ENCODE data around the gene NRXN2.

Gene NRXN2

DNA sequence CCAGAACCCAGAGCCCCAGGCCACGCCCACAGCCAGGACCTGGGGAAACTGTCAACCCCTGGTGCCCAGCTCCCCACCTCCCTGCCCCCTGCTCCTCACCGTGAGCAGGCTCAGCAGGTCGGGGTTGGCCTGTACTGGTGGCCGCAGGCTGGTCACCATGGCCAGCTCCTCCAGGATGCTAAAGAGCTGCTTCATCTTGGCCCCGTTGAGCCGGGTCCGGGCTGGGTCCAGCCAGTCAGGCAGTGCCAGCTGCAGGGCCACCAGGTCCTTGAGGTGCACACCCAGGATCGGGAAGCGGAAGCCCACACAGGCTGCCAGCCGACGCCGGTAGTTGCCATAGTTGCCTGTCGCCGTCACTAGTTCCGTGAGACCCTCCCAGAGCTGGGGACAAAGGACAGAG lies 13.7 kb upstream of the NRXN2 start:
- peaks cover 95% of the 10 kb centered on the region for H3K36me3 ChIP-seq
- peaks cover 23% of the 10 kb centered on the region for H3K4me1 ChIP-seq
- H4K20me1 ChIP-seq, result peaks cover 71% of the 10 kb centered on the region
- no peaks in the 10 kb centered on the region for H3K27me3 ChIP-seq
- no peak overlapping the region for H3K9ac ChIP-seq
- no peak overlapping the region for H3K4me2 ChIP-seq
- no peak overlapping the region for H3K4me3 ChIP-seq
- no peak for TF ChIP-seq Cebpa-rat (IDR thresholded peaks at IDR 0.05)
- H3K9me3 ChIP-seq, result no peaks in the 10 kb centered on the region
- no peak overlapping the region for H3K27ac ChIP-seq

DNA sequence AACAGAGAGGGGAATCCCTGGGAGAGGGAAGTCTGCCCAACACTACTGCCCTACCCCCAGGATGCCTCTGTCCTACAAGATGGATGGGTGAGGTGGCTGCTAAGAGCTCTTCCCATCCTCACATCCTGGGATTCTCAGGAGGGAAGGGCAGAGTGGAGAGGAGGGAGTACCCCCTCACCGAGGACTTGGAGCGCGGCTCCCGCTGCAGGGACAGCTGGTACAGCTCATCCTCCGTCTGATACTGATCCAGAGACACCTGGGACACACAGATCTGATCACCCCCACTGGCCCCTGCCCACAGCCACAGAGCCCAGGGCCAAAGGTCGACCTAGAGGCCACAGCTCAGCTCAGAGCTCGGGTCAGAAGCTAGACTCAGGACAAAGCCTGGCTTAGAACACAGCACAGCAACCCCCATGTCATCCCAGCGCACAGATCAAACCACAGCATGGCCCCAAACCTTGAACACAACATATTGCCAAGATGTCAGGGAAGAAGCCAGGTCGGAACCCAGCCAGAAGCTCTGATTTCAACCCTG lies 12.8 kb upstream of the NRXN2 start:
- no peak overlapping the region for H3K4me2 ChIP-seq
- H3K9ac ChIP-seq, result 0 out of 2 replicates have a peak overlapping the region, but pooled peaks have one; percentile 32
- H3K36me3 ChIP-seq, result peaks cover 98% of the 10 kb centered on the region
- no peak for TF ChIP-seq Cebpa-rat (IDR thresholded peaks at IDR 0.05)
- no peaks in the 10 kb centered on the region for H3K27me3 ChIP-seq
- H3K4me3 ChIP-seq, result no peak overlapping the region
- no peaks in the 10 kb centered on the region for H3K9me3 ChIP-seq
- 0 out of 2 replicates have a peak overlapping the region, but pooled peaks have one; percentile 13 for H3K27ac ChIP-seq
- peaks cover 65% of the 10 kb centered on the region for H4K20me1 ChIP-seq
- H3K4me1 ChIP-seq, result peaks cover 15% of the 10 kb centered on the region

DNA sequence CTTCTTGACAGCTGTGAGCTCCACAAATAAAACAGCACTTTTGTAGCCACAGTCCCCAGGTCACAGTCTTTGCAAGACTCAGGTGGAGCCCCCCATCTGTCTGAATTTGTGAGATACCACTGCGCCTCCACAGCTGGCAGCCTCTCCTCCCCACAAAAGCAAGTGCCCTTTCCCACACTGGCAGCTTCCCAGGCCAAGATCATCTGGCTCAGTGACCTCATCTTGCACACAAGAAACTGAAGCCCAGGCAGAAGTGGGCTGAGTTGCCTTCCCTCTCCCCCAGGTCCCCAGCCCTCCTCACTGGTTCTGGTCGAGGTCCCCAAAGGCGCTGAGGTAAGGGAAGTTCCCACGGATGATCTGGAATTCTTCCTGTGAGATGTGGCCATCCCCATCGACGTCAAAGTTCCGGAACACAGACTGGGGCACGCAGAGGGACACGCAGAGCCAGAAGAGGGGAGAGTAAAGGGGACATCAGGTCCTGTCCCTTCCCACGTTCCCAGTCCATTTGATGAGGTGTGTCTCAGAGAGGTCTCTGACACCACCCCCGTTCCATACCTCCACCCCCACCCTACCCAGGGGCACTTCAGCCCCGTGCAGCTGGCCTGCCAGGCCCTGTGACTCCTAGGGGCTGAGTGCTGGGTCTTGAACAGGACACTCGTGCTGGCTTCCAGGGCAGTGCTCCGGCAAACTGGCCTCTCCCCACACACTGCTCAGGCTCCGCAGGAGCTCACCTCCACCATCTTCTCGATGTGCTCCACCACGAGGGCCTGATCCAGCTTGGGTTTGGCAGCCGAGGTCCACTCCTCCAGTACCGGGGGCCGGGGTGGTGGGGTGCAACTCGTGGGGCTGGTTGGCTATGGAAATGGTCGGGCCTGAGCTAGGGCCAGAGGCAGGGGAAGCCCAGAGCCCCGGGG lies 12.1 kb upstream of the NRXN2 start:
- H4K20me1 ChIP-seq, result peaks cover 65% of the 10 kb centered on the region; the same call in 1 of the 2 replicates
- no peak overlapping the region for H3K4me2 ChIP-seq
- H3K27me3 ChIP-seq, result no peaks in the 10 kb centered on the region
- 0 out of 2 replicates have a peak overlapping the region, but pooled peaks have one; percentile 13 for H3K27ac ChIP-seq
- H3K4me3 ChIP-seq, result no peak overlapping the region
- peaks cover 22% of the 10 kb centered on the region for H3K4me1 ChIP-seq
- H3K9me3 ChIP-seq, result no peaks in the 10 kb centered on the region
- H3K36me3 ChIP-seq, result peaks cover 98% of the 10 kb centered on the region
- TF ChIP-seq Cebpa-rat (IDR thresholded peaks at IDR 0.05), result no peak
- peak overlapping the region; percentile 32 for H3K9ac ChIP-seq

DNA sequence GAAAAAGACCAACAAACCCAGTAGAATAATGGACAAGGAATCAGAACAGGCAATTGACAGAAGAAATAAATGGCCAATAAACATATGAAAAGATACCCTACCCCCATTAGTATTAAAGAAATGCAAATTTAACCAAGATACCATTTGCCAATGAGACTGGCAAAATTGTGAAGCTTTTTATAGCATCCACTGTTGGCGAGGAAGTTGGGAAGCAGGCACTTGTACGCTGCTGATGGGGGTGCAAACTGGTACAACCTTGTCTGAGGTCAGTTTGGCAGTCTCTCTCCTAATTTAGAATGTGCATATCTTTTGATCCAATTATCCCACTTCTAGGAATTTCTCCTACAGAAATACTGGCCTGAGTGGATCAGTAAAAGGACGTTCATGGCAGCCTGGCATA lies 8.6 kb upstream of the NRXN2 start:
- no peak overlapping the region for H3K4me2 ChIP-seq
- TF ChIP-seq Cebpa-rat (IDR thresholded peaks at IDR 0.05), result no peak

DNA sequence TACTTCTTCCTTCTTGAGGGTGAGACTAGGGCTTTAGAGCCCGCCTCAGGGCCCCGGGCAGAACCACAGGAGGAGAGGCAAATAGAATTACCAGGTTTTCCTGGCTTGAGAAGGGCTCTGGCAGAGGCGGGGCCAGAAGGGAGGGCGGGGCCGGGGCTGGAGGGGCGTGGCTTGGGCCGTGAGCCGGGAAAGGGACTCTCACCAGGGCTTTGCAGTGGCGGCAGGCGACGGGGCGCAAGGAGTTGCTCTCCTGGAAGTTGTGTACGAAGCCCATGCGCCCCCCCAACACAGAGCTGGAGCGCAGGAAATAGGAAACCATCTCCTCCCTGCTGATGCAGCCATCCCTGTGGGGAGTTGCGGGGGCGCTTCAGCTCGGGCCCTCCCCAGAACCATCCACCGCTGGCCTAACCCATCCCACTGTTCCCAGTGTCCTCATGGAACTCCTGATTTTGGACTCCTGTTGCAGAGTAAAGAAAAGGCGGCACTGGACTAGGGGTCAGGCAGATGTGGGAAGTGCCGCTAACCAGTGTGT lies 6.9 kb upstream of the NRXN2 start:
- Histone ChIP-seq H3K9me3 (no peaks in the 10 kb centered on the region), H3K4me2 (no peak overlapping the region), H3K4me3 (no peak overlapping the region), H3K27ac (no peak overlapping the region), H3K36me3 (peaks cover 85% of the 10 kb centered on the region), H3K4me1 (peaks cover 40% of the 10 kb centered on the region), H4K20me1 (peaks cover 39% of the 10 kb centered on the region; the same call in 1 of the 2 replicates), H3K27me3 (no peaks in the 10 kb centered on the region), H3K9ac (no peak overlapping the region)
- no peak for TF ChIP-seq Cebpa-rat (IDR thresholded peaks at IDR 0.05)

More for the DNA sequence above, 8.6 kb upstream of the NRXN2 start:
- Histone ChIP-seq H3K9me3 (no peaks in the 10 kb centered on the region), H3K4me1 (peaks cover 25% of the 10 kb centered on the region), H4K20me1 (peaks cover 46% of the 10 kb centered on the region; the same call in 1 of the 2 replicates), H3K27ac (no peak overlapping the region), H3K36me3 (peaks cover 95% of the 10 kb centered on the region), H3K27me3 (no peaks in the 10 kb centered on the region), H3K9ac (no peak overlapping the region), H3K4me3 (no peak overlapping the region)

DNA sequence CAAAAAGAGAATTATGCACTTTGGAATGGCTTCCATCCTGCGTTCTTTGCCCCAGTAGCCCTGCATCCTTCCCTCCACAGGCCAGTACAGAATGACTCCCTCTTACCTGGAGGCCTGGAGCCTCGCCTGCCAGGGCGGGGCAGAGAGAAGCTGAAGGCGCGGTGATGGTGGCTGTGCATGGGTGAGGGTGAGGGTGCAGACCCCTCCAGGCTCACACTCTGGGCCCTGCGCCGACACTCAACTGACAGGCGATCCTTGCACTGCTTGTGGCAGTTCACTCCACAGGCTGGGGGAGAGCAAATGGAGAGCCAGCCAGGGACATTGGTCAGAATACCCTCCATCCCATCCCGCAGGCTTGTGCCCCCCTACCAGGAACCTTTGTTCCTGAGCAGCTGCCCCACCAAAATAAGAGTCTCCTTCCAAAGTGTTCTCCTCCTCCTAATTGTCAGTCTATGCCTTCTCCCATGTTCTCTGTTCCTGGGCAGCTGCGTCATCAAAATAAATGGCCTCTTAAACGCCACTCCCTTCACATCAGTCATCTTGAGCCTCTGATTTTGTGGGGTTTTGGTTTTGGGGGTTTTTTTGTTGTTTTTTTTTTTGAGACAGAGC lies 5.9 kb upstream of the NRXN2 start:
- Histone ChIP-seq H3K27me3 (no peaks in the 10 kb centered on the region), H4K20me1 (peaks cover 36% of the 10 kb centered on the region; the same call in 1 of the 2 replicates)

DNA sequence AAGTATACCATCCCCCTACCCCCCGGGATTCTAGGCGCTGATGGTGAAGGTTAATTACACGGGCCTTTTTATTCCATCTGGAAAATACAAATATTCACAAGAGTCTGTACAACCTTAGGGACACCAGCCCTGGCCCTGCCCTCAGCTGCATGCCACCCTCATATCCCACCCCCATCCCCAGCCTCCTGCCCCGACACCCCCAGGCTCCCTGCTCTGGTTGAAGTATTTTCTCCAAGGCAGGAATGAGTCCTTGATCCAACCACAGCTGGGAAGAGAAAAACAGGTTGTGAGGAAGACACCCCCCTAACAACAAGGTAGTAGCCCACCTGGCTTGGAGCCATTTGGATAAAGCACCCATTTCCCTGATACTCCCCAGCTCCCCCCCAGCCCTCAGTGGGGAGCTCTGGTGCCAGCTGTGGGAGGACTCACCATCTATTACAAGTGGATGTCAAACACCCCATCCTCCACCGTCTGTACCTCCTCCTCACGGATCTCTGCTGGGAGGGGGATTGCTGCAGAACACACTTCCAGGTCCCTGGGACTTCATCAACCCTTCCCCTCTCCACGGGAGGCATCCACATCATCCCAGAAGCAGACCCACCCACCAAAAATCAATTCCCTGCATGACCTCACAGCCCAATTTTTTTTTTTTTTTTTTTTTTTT lies 4.0 kb upstream of the NRXN2 start:
- no peak overlapping the region for H3K4me3 ChIP-seq
- no peaks in the 10 kb centered on the region for H3K9me3 ChIP-seq
- peaks cover 45% of the 10 kb centered on the region for H3K4me1 ChIP-seq
- H3K4me2 ChIP-seq, result no peak overlapping the region
- H3K27me3 ChIP-seq, result peaks cover 7% of the 10 kb centered on the region
- H3K9ac ChIP-seq, result no peak overlapping the region
- H3K27ac ChIP-seq, result no peak overlapping the region
- peaks cover 58% of the 10 kb centered on the region for H3K36me3 ChIP-seq
- H4K20me1 ChIP-seq, result peaks cover 25% of the 10 kb centered on the region; the same call in 1 of the 2 replicates
- no peak for TF ChIP-seq Cebpa-rat (IDR thresholded peaks at IDR 0.05)

More for the DNA sequence above, 5.9 kb upstream of the NRXN2 start:
- Histone ChIP-seq H3K4me1 (peaks cover 40% of the 10 kb centered on the region), H3K4me2 (no peak overlapping the region), H3K4me3 (no peak overlapping the region), H3K27ac (no peak overlapping the region), H3K9ac (no peak overlapping the region), H3K36me3 (peaks cover 75% of the 10 kb centered on the region), H3K9me3 (no peaks in the 10 kb centered on the region)
- TF ChIP-seq Cebpa-rat (IDR thresholded peaks at IDR 0.05), result no peak

DNA sequence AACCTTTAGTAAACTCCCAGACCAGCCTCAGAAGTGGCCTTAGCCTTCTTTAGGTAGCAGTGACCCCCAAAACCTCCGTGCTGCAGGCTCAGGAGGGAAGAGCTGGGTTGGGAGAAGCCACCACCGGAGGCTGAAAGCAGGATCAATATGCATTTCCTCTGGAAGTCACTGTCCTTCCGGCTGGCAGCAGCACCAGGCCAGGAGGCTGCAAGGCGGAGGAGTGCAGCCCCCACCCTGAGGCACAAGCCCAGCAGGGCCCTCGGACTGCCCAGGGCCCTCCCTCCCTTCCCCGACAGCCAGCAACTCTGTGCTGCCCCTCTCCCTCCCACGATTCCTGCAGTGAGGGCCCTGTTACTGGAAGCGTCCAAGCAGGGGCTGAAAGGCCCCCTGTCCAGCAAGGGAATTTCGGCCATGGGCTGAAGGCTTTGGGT lies 3.2 kb upstream of the NRXN2 start:
- H3K36me3 ChIP-seq, result peaks cover 50% of the 10 kb centered on the region

More for the DNA sequence above, 3.2 kb upstream of the NRXN2 start:
- H3K4me2 ChIP-seq, result peak overlapping the region; percentile 99; the same call in 1 of the 2 replicates
- H3K9me3 ChIP-seq, result no peaks in the 10 kb centered on the region
- peaks cover 45% of the 10 kb centered on the region for H3K4me1 ChIP-seq
- TF ChIP-seq Cebpa-rat (IDR thresholded peaks at IDR 0.05), result no peak
- peaks cover 20% of the 10 kb centered on the region; the same call in 1 of the 2 replicates for H4K20me1 ChIP-seq
- H3K27ac ChIP-seq, result no peak overlapping the region
- H3K27me3 ChIP-seq, result peaks cover 15% of the 10 kb centered on the region
- H3K9ac ChIP-seq, result no peak overlapping the region
- H3K4me3 ChIP-seq, result no peak overlapping the region
